ENCODE data around the gene FBXO2.

DNA sequence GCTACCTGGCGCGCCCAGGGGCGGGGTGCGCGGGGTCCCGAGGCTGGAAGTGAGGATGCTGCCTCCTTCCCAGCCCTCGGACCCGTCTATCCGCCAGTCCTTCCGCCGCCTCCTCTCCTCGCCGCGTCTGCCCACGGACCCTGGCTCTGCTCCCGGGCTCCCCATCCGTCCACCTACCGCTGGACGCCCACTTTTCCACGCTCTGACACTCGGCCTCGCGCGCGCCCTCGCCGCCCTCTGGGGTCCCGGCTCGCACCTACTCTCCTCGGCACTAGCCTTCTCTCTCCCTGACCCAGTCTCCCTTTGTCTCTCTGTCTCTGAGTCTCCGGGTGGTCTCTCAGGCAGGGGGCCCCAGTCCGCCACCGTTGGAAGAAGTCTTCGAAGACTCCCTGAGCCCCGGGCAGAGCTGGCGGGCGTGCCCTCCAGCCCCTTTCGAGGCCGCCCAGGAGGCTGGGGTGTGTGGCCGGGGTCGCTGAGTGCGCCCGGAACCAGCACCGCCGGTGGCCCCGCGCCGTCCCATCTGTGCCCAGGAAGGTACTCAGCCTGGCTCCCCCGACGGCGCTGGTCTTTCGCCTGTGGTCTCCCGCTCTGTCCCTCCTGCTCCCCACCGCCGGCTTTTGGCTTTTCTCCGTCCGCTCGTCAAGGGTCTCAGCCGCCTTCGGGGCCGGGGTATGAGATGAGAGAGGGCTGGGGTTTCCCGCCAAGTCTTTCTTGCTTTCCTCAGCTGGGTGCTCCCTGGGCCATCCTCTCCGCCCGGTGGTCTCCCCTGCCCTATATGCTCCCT lies 37.9 kb upstream of the FBXO2 start:
- no peak for TF ChIP-seq CTCF (conservative IDR thresholded peaks at IDR 0.05; ENCODE audit: low read length)
- no peak for TF ChIP-seq EZH2phosphoT487 (IDR thresholded peaks at IDR 0.05; ENCODE audit: borderline replicate concordance)
